Uterus (tissue), 2 donors: ENCODE results near the gene ASZ1.
"Not testable (repeated sequence)": the region's sequence is repeated elsewhere in the genome, so short reads cannot be mapped to it uniquely, and the experiment has no call there.

ENCODE experiments used
- POLR2A ChIP-seq, 2 donors: fragments of 450-650 bp; IDR thresholded peaks; one replicate each; pipeline ENCODE4 v1.6.1; 2016; ENCODE audit warnings: antibody characterized with exemption in 2 of 2, mild to moderate bottlenecking in 1 of 2, moderate library complexity in 1 of 2
- TF ChIP-seq, protein P1 (sequence below), 4 experiments: fragments of 200-600 bp in 2 of 4; fragments of 450-650 bp in 2 of 4; sonication (generic) in 2 of 4; IDR thresholded peaks; one replicate each; pipeline ENCODE4 v1.5.1; 2016 to 2019; ENCODE audit warnings: antibody characterized with exemption in 4 of 4, mild to moderate bottlenecking in 2 of 4, moderate library complexity in 1 of 4

DNA sequence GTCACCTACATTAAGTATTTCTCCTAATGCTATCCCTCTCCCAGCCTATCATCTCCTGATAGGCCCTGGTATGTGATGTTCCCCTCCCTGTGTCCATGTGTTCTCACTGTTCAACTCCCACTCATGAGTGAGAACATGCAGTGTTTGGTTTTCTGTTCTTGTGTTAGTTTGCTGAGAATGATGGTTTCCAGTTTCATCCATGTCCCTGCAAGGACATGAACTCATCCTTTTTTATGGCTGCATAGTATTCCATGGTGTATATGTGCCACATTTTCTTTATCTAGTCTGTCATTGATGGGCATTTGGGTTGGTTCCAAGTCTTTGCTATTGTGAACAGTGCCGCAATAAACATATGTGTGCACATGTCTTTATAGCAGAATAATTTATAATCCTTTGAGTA lies 12.7 kb downstream of the ASZ1 start:
- TF ChIP-seq, protein P1, sequence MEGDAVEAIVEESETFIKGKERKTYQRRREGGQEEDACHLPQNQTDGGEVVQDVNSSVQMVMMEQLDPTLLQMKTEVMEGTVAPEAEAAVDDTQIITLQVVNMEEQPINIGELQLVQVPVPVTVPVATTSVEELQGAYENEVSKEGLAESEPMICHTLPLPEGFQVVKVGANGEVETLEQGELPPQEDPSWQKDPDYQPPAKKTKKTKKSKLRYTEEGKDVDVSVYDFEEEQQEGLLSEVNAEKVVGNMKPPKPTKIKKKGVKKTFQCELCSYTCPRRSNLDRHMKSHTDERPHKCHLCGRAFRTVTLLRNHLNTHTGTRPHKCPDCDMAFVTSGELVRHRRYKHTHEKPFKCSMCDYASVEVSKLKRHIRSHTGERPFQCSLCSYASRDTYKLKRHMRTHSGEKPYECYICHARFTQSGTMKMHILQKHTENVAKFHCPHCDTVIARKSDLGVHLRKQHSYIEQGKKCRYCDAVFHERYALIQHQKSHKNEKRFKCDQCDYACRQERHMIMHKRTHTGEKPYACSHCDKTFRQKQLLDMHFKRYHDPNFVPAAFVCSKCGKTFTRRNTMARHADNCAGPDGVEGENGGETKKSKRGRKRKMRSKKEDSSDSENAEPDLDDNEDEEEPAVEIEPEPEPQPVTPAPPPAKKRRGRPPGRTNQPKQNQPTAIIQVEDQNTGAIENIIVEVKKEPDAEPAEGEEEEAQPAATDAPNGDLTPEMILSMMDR (IDR thresholded peaks at IDR 0.05) = not testable (repeated sequence)
- TF ChIP-seq POLR2A (IDR thresholded peaks at IDR 0.05) = not testable (repeated sequence)
